Fibroblast of lung (primary cell): ENCODE measurements around the gene GALNT12. TPM values are rescaled to one million over a fixed set of nuclear protein-coding genes. Genes with fewer than 3 reads are reported as not detected.

Experiments
- DNase-seq, 2 donors: peaks; one replicate each; pipeline versions ENCODE4 v3.0.0 to v3.0.0-alpha.2; 2010; ENCODE audit warnings: low read depth in 2 of 2
- H2AFZ ChIP-seq: 2 replicates; pipeline ENCODE4 v1.5.1; 2012; ENCODE audit warnings: low read length, control low read depth, inconsistent platforms
- H3K27ac ChIP-seq: 2 replicates; pipeline ENCODE4 v1.5.1; 2011; ENCODE audit warnings: low read length, control low read depth; ENCODE audit not compliant: insufficient read depth
- H3K27me3 ChIP-seq: 2 replicates; pipeline ENCODE4 v1.5.1; 2011; ENCODE audit warnings: mild to moderate bottlenecking, low read length; ENCODE audit not compliant: control insufficient read depth, insufficient read depth
- H3K36me3 ChIP-seq: 2 replicates; pipeline ENCODE4 v1.5.1; 2011; ENCODE audit warnings: low read length; ENCODE audit not compliant: control insufficient read depth, insufficient read depth
- H3K4me1 ChIP-seq: 2 replicates; pipeline ENCODE4 v1.5.1; 2011; ENCODE audit warnings: low read length; ENCODE audit not compliant: control insufficient read depth, insufficient read depth; ENCODE audit errors: extremely low read depth
- H3K4me2 ChIP-seq: 2 replicates; pipeline ENCODE4 v1.5.1; 2011; ENCODE audit warnings: low read length, control low read depth; ENCODE audit not compliant: insufficient read depth; ENCODE audit errors: extremely low read depth
- H3K4me3 ChIP-seq, 4 experiments: fragments of 200-600 bp in 1 of 4; sonication (generic) in 1 of 4; replicated peaks in 1 of 4; 2 replicates each; pipeline ENCODE4 v1.5.1; 2011 to 2016; ENCODE audit warnings: low read length in 4 of 4, low read depth in 3 of 4, mild to moderate bottlenecking in 3 of 4, control low read depth in 2 of 4, inconsistent platforms in 1 of 4, mixed read lengths in 1 of 4; ENCODE audit not compliant: insufficient read depth in 1 of 4; ENCODE audit errors: control extremely low read depth in 1 of 4
- H3K79me2 ChIP-seq: 2 replicates; pipeline ENCODE4 v1.5.1; 2012; ENCODE audit warnings: mild to moderate bottlenecking, low read length, inconsistent platforms; ENCODE audit not compliant: control insufficient read depth, insufficient read depth
- H3K9ac ChIP-seq: 2 replicates; pipeline ENCODE4 v1.5.1; 2011; ENCODE audit warnings: mild to moderate bottlenecking, low read length, control low read depth; ENCODE audit not compliant: insufficient read depth
- H3K9me3 ChIP-seq: 2 replicates; pipeline ENCODE4 v1.5.1; 2012; ENCODE audit warnings: low read depth, low read length; ENCODE audit not compliant: control insufficient read depth, insufficient read depth
- H4K20me1 ChIP-seq: 2 replicates; pipeline ENCODE4 v1.5.1; 2011; ENCODE audit warnings: low read length; ENCODE audit not compliant: control insufficient read depth, insufficient read depth; ENCODE audit errors: extremely low read depth
- CTCF ChIP-seq, 2 donors: IDR thresholded peaks in 1 of 2; conservative IDR thresholded peaks in 1 of 2; 1 replicate in 1 of 2; 2 replicates in 1 of 2; pipeline ENCODE4 v1.5.1; 2011 to 2012; ENCODE audit warnings: low read length in 2 of 2, control low read depth in 1 of 2, inconsistent platforms in 1 of 2, low read depth in 1 of 2, mild to moderate bottlenecking in 1 of 2
- EZH2 ChIP-seq: IDR thresholded peaks from 2 replicates; pipeline ENCODE4 v1.5.1; 2012; ENCODE audit warnings: low read length, control low read depth, mild to moderate bottlenecking; ENCODE audit errors: missing control alignments
- polyA plus RNA-seq, 2 donors: library from polyadenylated mRNA; depleted of rRNA in 1 of 2; stranded (reverse) in 1 of 2; unstranded in 1 of 2; fragments of >200 nt; gene quantifications; 2 replicates each; pipeline ENCODE4 v1.2.1, GENCODE V29; 2011 to 2012; ENCODE audit warnings: missing spikeins in 1 of 2
- total RNA-seq: library from RNA; depleted of rRNA; stranded (reverse); fragments of >200 nt; gene quantifications from 2 replicates; pipeline ENCODE4 v1.2.1, GENCODE V29; 2014

Gene GALNT12
- total and polyA plus RNA-seq, 2 donors (not counting 1 experiment from before 2014, with no cell fraction given) = 9.4 to 18.2 TPM

- Histone ChIP-seq H3K9me3 (no peaks in the 10 kb centered on the region), H3K79me2 (no peaks in the 10 kb centered on the region), H3K9ac (no peak overlapping the region), H3K4me3 (no peak overlapping the region), H2AFZ (no peak overlapping the region), H3K4me2 (no peak overlapping the region), H3K27me3 (no peaks in the 10 kb centered on the region), H3K27ac (no peak overlapping the region), H4K20me1 (no peaks in the 10 kb centered on the region), H3K4me1 (peaks cover 12% of the 10 kb centered on the region), H3K36me3 (no peaks in the 10 kb centered on the region)
- DNase-seq = no peak
- TF ChIP-seq EZH2 = no peak
- no peak for TF ChIP-seq CTCF (conservative IDR thresholded peaks at IDR 0.05 in 1 of 2, IDR thresholded peaks at IDR 0.05 in 1 of 2; ENCODE audit: low read depth in 1 of 2, low read length in 2 of 2)
Measured at GRCh38 chr9:98884849-98885248, 77.4 kb downstream of the GALNT12 start.

DNA sequence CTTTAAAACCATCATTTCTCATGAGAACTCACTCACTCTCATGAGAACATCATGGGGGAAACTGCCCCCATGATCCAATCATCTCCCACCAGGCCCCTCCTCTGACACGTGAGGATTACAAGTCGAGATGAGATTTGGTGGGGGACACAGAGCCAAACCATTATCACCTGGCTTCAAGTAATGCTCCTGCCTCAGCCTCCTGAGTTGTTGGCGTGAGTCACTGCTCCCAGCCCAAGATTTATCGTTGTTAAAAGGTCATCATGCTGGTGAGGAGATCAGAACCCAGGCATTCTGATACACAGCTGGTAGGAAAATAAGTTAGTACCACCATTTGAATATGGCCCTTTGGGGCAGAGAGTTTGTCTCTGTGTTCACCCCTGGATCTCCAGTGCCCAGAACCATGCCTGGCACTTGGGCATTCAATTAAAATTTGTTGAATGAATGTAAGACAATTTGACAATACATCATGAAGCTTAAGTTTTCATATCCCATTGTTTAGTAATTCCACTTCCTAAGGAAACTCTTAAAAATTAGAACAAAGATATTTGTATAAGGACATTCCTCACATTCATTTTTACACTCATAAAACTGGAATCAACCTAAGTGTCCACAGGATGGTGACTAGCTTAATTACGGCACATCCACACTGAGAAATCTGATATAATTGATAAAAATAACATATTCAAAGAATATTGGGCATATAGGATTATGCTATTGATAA, 78.3 kb downstream of the GALNT12 start:
- no peak overlapping the region for H3K4me3 ChIP-seq
- H3K27me3 ChIP-seq = no peaks in the 10 kb centered on the region
- H3K79me2 ChIP-seq = no peaks in the 10 kb centered on the region
- H3K4me1 ChIP-seq = peaks cover 12% of the 10 kb centered on the region
- H3K9ac ChIP-seq = no peak overlapping the region
- no peak overlapping the region for H3K4me2 ChIP-seq
- no peaks in the 10 kb centered on the region for H3K9me3 ChIP-seq
- H3K27ac ChIP-seq = no peak overlapping the region
- no peak for DNase-seq
- no peak overlapping the region for H2AFZ ChIP-seq
- H3K36me3 ChIP-seq = no peaks in the 10 kb centered on the region
- H4K20me1 ChIP-seq = no peaks in the 10 kb centered on the region
- TF ChIP-seq CTCF (conservative IDR thresholded peaks at IDR 0.05 in 1 of 2, IDR thresholded peaks at IDR 0.05 in 1 of 2; ENCODE audit: low read depth in 1 of 2, low read length in 2 of 2) (no peak), EZH2 (no peak)

DNA sequence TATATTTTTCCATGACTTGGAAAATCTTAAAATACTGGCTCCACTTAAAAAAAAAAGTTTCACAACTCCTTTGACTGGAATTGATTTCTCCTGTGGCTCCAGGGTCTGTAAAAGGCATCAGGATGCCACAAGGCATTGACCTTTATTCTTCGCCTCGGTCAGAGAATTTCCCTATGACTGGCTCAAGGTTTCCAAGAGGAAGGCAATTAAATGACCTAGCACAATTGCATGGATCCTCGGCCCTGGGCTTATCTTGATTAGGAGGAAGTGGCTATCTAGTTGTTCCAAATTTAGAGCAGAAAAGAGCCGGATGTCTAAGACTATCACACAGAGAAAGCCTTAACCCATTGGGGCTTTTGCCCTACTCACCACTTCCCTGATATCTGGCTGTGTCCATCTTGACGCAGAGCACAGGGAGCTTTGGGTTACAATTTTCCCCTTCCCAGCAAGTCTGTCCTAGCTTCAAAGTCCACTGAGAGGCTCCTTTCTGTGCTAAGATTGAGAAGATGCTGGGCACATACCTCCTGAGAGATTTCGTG, 79.3 kb downstream of the GALNT12 start:
- H3K4me2 ChIP-seq = no peak overlapping the region
- no peak overlapping the region for H2AFZ ChIP-seq
- H3K27me3 ChIP-seq = no peaks in the 10 kb centered on the region
- no peaks in the 10 kb centered on the region for H3K79me2 ChIP-seq
- H3K9ac ChIP-seq = no peak overlapping the region
- H3K4me1 ChIP-seq = peaks cover 12% of the 10 kb centered on the region
- H3K27ac ChIP-seq = no peak overlapping the region
- H3K4me3 ChIP-seq = no peak overlapping the region
- no peaks in the 10 kb centered on the region for H3K36me3 ChIP-seq
- no peaks in the 10 kb centered on the region for H3K9me3 ChIP-seq
- TF ChIP-seq CTCF (conservative IDR thresholded peaks at IDR 0.05 in 1 of 2, IDR thresholded peaks at IDR 0.05 in 1 of 2; ENCODE audit: low read depth in 1 of 2, low read length in 2 of 2) = no peak
- no peaks in the 10 kb centered on the region for H4K20me1 ChIP-seq
- no peak for DNase-seq
